Measurements from ENCODE around the gene MAEA. TPM values are rescaled to one million over a fixed set of nuclear protein-coding genes. Genes with fewer than 3 reads are reported as not detected.

MAEA gene
- polyA plus RNA-seq, 3 donors: 34.3 to 83.5 (median 37.7) TPM

GRCh38 chr4:1283711-1284110 lies 6.0 kb upstream of the MAEA start:
- 90% methylated on average over 4 of the region's 9 CpGs for WGBS (ENCODE audit: insufficient coverage)
- no peak overlapping the region for H3K4me3 Mint-ChIP-seq
- peaks cover 7 to 21% (median 13%) of the 10 kb centered on the region in 7 donors for H3K9me3 Mint-ChIP-seq
- Histone ChIP-seq H3K4me2 (replicated peaks; ENCODE audit: extremely low read depth, low read length, poor library complexity, severe bottlenecking) (no peak overlapping the region), H2AFZ (ENCODE audit: insufficient read depth, low read depth, low read length, poor library complexity, severe bottlenecking) (no peak overlapping the region), H3K27ac (ENCODE audit: low read depth in 1 of 2, low read length in 2 of 2) (no peak overlapping the region), H4K20me1 (ENCODE audit: insufficient read depth, low read length) (no peaks in the 10 kb centered on the region), H3K27me3 (ENCODE audit: control insufficient read depth in 2 of 2, insufficient read depth in 2 of 2, low read length in 2 of 2) (no peaks in the 10 kb centered on the region), H3K9me3 (replicated peaks in 1 of 2; ENCODE audit: control insufficient read depth in 1 of 2, insufficient read depth in 1 of 2, low read length in 2 of 2) (peaks cover 0 to 15% of the 10 kb centered on the region in 2 donors), H3K9ac (ENCODE audit: insufficient read depth, low read length, poor library complexity, severe bottlenecking) (no peak overlapping the region), H3K36me3 (replicated peaks in 1 of 2; ENCODE audit: control insufficient read depth in 1 of 2, insufficient read depth in 2 of 2, low read length in 2 of 2) (no peaks in the 10 kb centered on the region), H3K79me2 (ENCODE audit: insufficient read depth, low read length) (no peaks in the 10 kb centered on the region), H3K4me1 (ENCODE audit: control insufficient read depth in 1 of 2, insufficient read depth in 2 of 2, low read length in 2 of 2) (peaks cover under 1 to 1% of the 10 kb centered on the region in 2 donors), H3K4me3 (replicated peaks in 1 of 3; ENCODE audit: low read depth in 2 of 3, low read length in 3 of 3) (no peak overlapping the region)
- TF ChIP-seq CTCF (IDR thresholded peaks at IDR 0.05): no peak
- peaks cover 3% of the 10 kb centered on the region in 3 donors for H3K27me3 Mint-ChIP-seq (ENCODE audit: low read depth in 3 of 3)
- no peak for DNase-seq
- intact Hi-C loops (cut with micrococcal nuclease): no loop called here
- H3K36me3 Mint-ChIP-seq: no peaks in the 10 kb centered on the region
- H3K27ac Mint-ChIP-seq: no peak overlapping the region
- H3K4me1 Mint-ChIP-seq: peaks cover 1% of the 10 kb centered on the region

GRCh38 chr4:1285151-1285789 lies 4.4 kb upstream of the MAEA start:
- Histone ChIP-seq H3K9ac (ENCODE audit: insufficient read depth, low read length, poor library complexity, severe bottlenecking) (no peak overlapping the region), H3K4me3 (replicated peaks in 1 of 3; ENCODE audit: low read depth in 2 of 3, low read length in 3 of 3) (no peak overlapping the region), H3K27ac (ENCODE audit: low read depth in 1 of 2, low read length in 2 of 2) (no peak overlapping the region), H3K4me2 (replicated peaks; ENCODE audit: extremely low read depth, low read length, poor library complexity, severe bottlenecking) (no peak overlapping the region), H3K27me3 (ENCODE audit: control insufficient read depth in 2 of 2, insufficient read depth in 2 of 2, low read length in 2 of 2) (no peaks in the 10 kb centered on the region), H3K4me1 (ENCODE audit: control insufficient read depth in 1 of 2, insufficient read depth in 2 of 2, low read length in 2 of 2) (peaks cover 7 to 9% of the 10 kb centered on the region in 2 donors), H3K9me3 (replicated peaks in 1 of 2; ENCODE audit: control insufficient read depth in 1 of 2, insufficient read depth in 1 of 2, low read length in 2 of 2) (peaks cover 0 to 15% of the 10 kb centered on the region in 2 donors), H3K79me2 (ENCODE audit: insufficient read depth, low read length) (peaks cover 6% of the 10 kb centered on the region), H3K36me3 (replicated peaks in 1 of 2; ENCODE audit: control insufficient read depth in 1 of 2, insufficient read depth in 2 of 2, low read length in 2 of 2) (no peaks in the 10 kb centered on the region), H2AFZ (ENCODE audit: insufficient read depth, low read depth, low read length, poor library complexity, severe bottlenecking) (no peak overlapping the region), H4K20me1 (ENCODE audit: insufficient read depth, low read length) (no peaks in the 10 kb centered on the region)
- H3K4me1 Mint-ChIP-seq: peaks cover 6% of the 10 kb centered on the region
- H3K9me3 Mint-ChIP-seq: peaks cover 7 to 21% (median 13%) of the 10 kb centered on the region in 7 donors
- peaks cover 3% of the 10 kb centered on the region in 3 donors for H3K27me3 Mint-ChIP-seq (ENCODE audit: low read depth in 3 of 3)
- TF ChIP-seq CTCF (IDR thresholded peaks at IDR 0.05): no peak
- H3K27ac Mint-ChIP-seq: no peak overlapping the region
- H3K4me3 Mint-ChIP-seq: no peak overlapping the region
- WGBS (ENCODE audit: insufficient coverage): 89% methylated on average over 7 of the region's 11 CpGs
- no peak for DNase-seq
- intact Hi-C loops (cut with micrococcal nuclease): loop anchor here (5.0 kb wide), 3 partner anchors 38 to 503 kb away; partner anchors contain the start of genes CTBP1 (in 1 of the 2) and FGFRL1 (in 1 of the 2)
- no peaks in the 10 kb centered on the region for H3K36me3 Mint-ChIP-seq
